GM06990 (cell line): ENCODE data around the gene GAD1.
A peak's percentile ranks its signal among the peaks of the same experiment; 100 is the strongest.

ENCODE experiments used
- DNase-seq: peaks from one replicate; pipeline ENCODE4 v3.0.0-alpha.2; 2011; ENCODE audit not compliant: insufficient read length; ENCODE audit errors: extremely low read depth
- H3K27me3 ChIP-seq: replicated peaks from 2 replicates; pipeline ENCODE4 v1.6.0; 2011; ENCODE audit warnings: low read length; ENCODE audit not compliant: control insufficient read depth, insufficient read depth
- H3K36me3 ChIP-seq: 2 replicates; pipeline ENCODE4 v1.5.1; 2011; ENCODE audit warnings: low read length; ENCODE audit not compliant: control insufficient read depth, insufficient read depth
- H3K4me3 ChIP-seq: replicated peaks from 2 replicates; pipeline ENCODE4 v1.5.1; 2011; ENCODE audit warnings: low read depth, mild to moderate bottlenecking, control low read depth, low read length
- CTCF ChIP-seq: IDR thresholded peaks from 2 replicates; pipeline ENCODE4 v1.5.1; 2011; ENCODE audit warnings: low read length, control low read depth, mild to moderate bottlenecking, inconsistent platforms; ENCODE audit not compliant: insufficient read depth, poor library complexity, severe bottlenecking

GAD1 gene

DNA sequence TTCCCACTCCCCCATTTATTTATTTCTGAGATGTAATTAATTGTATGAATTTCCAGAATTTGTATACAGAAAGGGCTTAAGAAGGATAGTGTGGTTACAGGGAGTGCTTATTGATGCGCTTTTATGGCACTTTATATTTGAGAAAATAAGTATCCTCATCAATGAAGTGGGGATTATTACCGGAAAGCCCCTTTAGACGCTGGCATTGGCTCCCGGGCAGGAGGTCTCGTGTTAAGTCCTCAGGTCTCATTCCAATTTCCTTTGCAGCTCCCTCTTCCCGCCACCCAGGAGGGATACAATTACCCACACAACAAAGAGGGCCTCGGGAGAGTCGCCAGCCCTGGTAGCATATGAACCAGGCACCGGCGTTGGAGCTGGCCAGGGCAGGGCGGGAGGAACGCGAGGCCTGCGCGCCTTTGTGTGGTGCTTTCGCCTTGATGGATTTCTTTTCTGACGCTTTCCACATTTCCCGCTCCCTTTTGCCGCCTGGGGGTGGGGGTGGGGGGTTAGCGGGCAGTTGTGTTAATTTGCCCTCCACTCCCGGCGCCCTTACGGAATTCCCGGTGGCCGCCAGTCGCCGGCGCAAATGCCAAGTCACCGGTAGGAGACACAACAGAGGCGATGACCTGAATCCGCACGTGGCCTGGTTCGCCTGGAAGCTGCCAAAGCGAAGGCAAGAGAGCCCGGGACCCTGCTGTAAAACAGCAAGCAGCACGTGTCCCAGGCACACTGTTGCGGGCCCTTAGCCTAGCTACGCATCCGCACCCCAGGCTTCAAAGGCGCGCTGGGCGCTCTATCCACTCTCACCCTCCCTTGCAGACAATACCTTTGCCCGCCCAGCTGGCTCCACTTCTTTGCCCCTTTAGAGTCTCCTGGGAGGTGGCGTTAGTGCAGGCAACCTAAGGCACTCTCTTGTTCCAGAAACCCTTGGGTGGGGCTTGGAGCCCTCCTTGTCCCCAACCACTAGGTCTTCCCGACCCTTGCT is 3.3 kb downstream of the GAD1 start:
- no peak overlapping the region; the same call in 1 of the 2 replicates for H3K4me3 ChIP-seq

DNA sequence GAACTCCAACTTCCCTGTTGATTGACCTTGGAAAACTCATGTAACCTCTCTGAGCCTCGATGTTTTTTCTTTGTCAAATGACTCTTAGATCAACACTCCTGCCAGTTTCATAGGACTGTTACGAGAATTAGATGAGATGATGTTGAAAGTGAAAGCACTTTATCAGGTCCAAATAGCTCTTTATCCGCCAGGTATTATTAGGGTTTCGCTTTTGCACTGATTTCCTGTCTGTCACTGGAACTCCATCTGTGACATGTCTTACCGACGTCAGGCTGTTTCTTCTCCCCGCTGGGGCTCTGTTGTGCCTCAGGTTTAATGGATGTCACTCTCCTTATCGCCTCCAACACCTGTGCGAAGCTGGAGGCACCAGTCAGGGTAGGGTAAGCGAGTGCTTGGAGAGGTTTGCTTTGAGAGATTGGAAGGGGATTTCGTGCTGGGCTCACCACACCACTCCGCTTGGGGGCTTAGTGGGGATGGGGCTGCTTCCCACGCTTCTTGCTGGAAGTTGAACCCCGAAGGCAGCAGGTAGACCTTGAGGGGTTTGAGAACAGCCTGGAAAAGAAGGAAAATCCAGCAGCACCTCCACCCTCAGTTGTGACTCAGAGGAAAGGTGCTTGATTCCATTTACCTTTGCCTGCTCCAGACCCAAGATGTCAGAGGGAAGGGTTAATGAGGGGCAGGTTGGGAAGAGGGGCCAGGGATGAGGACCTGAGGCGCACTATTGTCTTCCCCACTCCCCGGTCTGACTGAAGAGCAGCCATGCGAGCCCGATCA is 4.3 kb downstream of the GAD1 start:
- H3K4me3 ChIP-seq: peak overlapping the region; percentile 33; the same call in 1 of the 2 replicates

More for the DNA sequence above, 3.3 kb downstream of the GAD1 start:
- H3K27me3 ChIP-seq: peaks cover 10% of the 10 kb centered on the region
- TF ChIP-seq CTCF: no peak
- H3K36me3 ChIP-seq: no peaks in the 10 kb centered on the region
- no peak for DNase-seq

GRCh38 chr2:170821531-170822289 is 5.0 kb downstream of the GAD1 start:
- DNase-seq: no peak
- Histone ChIP-seq H3K27me3 (peaks cover 12% of the 10 kb centered on the region), H3K4me3 (no peak overlapping the region), H3K36me3 (no peaks in the 10 kb centered on the region)
- no peak for TF ChIP-seq CTCF

More for the DNA sequence above, 4.3 kb downstream of the GAD1 start:
- H3K27me3 ChIP-seq: peaks cover 10% of the 10 kb centered on the region
- TF ChIP-seq CTCF: no peak
- H3K36me3 ChIP-seq: no peaks in the 10 kb centered on the region
- DNase-seq: no peak

GRCh38 chr2:170822290-170823087 is 5.8 kb downstream of the GAD1 start:
- Histone ChIP-seq H3K36me3 (no peaks in the 10 kb centered on the region), H3K4me3 (no peak overlapping the region), H3K27me3 (peaks cover 12% of the 10 kb centered on the region)
- TF ChIP-seq CTCF: peak; percentile 39
- no peak for DNase-seq
